A549 (cell line): ENCODE data around the gene TDRD9. TPM values are rescaled to one million over a fixed set of nuclear protein-coding genes. Genes with fewer than 3 reads are reported as not detected.

Experiments used
- ATAC-seq, 2 experiments: fragments of 200-7000 bp in 1 of 2; fragments of >200 bp in 1 of 2; cut with Nextera tagmentation in 1 of 2; cut with Tn5 transposase in 1 of 2; 3 replicates each; pipeline versions ENCODE4 v1.8.0 to v1.9.1; 2018 to 2020; ENCODE audit warnings: mild to moderate bottlenecking in 1 of 2, moderate library complexity in 1 of 2
- CTCF ChIA-PET: fragments of 300-600 bp; sonication (Branson Sonifier 250); formaldehyde crosslinking; extraction: SDS; loops from one replicate; lab custom pipeline; 2021; ENCODE audit warnings: antibody characterized with exemption, inconsistent platforms; lab: Yijun Ruan, JAX
- POLR2A ChIA-PET: fragments of 350-600 bp; formaldehyde crosslinking; extraction: SDS; loops from one replicate; lab custom pipeline; 2021; ENCODE audit warnings: antibody characterized with exemption, inconsistent platforms; lab: Yijun Ruan, JAX
- DNase-seq, 2 experiments: peaks; one replicate each; pipeline versions ENCODE4 v3.0.0 to v3.0.0-alpha.2; 2011 to 2016; ENCODE audit warnings: low read depth in 1 of 2, low spot score in 1 of 2
- FAIRE-seq: peaks from 2 replicates; lab custom pipeline; 2011; peaks lifted over from hg19 to GRCh38; lab: Jason Lieb, UNC
- H3K27ac ChIP-seq, 2 experiments: fragments of >200 bp; sonication (Bioruptor Twin); formaldehyde crosslinking; 3 replicates each; pipeline ENCODE4 v1.5.1; 2016 to 2017
- H3K4me1 ChIP-seq: fragments of >200 bp; sonication (Bioruptor Twin); formaldehyde crosslinking; 3 replicates; pipeline ENCODE4 v1.6.1; 2016
- H3K4me2 ChIP-seq: fragments of >200 bp; sonication (Bioruptor Twin); formaldehyde crosslinking; 3 replicates; pipeline ENCODE4 v1.6.1; 2016
- H3K4me3 ChIP-seq: fragments of >200 bp; sonication (Bioruptor Twin); formaldehyde crosslinking; 3 replicates; pipeline ENCODE4 v1.5.1; 2016
- H3K9me3 ChIP-seq: fragments of >200 bp; sonication (Bioruptor Twin); formaldehyde crosslinking; 3 replicates; pipeline ENCODE4 v1.6.1; 2016
- CEBPB ChIP-seq, 2 experiments: fragments of >200 bp in 1 of 2; sonication (Bioruptor Twin) in 1 of 2; formaldehyde crosslinking in 1 of 2; IDR thresholded peaks; 2 replicates each; pipeline ENCODE4 v1.6.1; 2012 to 2016
- CHD2 ChIP-seq: fragments of 150-350 bp; IDR thresholded peaks from 2 replicates; pipeline ENCODE4 v1.6.1; 2014; ENCODE audit warnings: low read length; ENCODE audit not compliant: partially characterized antibody
- EHF ChIP-seq: fragments of 250-450 bp; sonication (Bioruptor Pico); IDR thresholded peaks from 2 replicates; pipeline ENCODE4 v1.5.0; 2020; ENCODE audit warnings: mild to moderate bottlenecking
- ESRRA ChIP-seq: fragments of 150-350 bp; IDR thresholded peaks from 2 replicates; pipeline ENCODE4 v1.6.1; 2014; ENCODE audit warnings: mild to moderate bottlenecking, low read length, borderline replicate concordance
- FOSL2 ChIP-seq, 2 experiments: fragments of 450-650 bp in 1 of 2; fragments of >200 bp in 1 of 2; sonication (Bioruptor Twin) in 1 of 2; formaldehyde crosslinking; IDR thresholded peaks; 2 replicates each; pipeline versions ENCODE4 v1.5.0 to v1.6.1; 2016 to 2020; ENCODE audit warnings: mild to moderate bottlenecking in 1 of 2, moderate library complexity in 1 of 2
- HDAC2 ChIP-seq: fragments of 200-600 bp; sonication (generic); IDR thresholded peaks from 2 replicates; pipeline ENCODE4 v1.6.1; 2016
- HOXA7 ChIP-seq: fragments of 250-450 bp; sonication (Bioruptor Pico); IDR thresholded peaks from 2 replicates; pipeline ENCODE4 v1.5.0; 2020; ENCODE audit warnings: mild to moderate bottlenecking, moderate library complexity
- HOXB5 ChIP-seq: fragments of 250-450 bp; sonication (Bioruptor Pico); IDR thresholded peaks from 2 replicates; pipeline ENCODE4 v1.5.0; 2020; ENCODE audit warnings: mild to moderate bottlenecking, moderate library complexity
- JUNB ChIP-seq: fragments of >200 bp; sonication (Bioruptor Twin); formaldehyde crosslinking; IDR thresholded peaks from 2 replicates; pipeline ENCODE4 v1.6.1; 2016
- RAD21 ChIP-seq, 2 experiments: fragments of >200 bp in 1 of 2; sonication (Bioruptor Twin) in 1 of 2; formaldehyde crosslinking in 1 of 2; IDR thresholded peaks in 1 of 2; conservative IDR thresholded peaks in 1 of 2; 2 replicates in 1 of 2; 3 replicates in 1 of 2; pipeline ENCODE4 v1.6.1; 2012 to 2018; ENCODE audit warnings: inconsistent platforms in 1 of 2
- RFX5 ChIP-seq: fragments of 450-650 bp; IDR thresholded peaks from 2 replicates; pipeline ENCODE4 v1.7.1; 2014; ENCODE audit warnings: antibody characterized with exemption, mild to moderate bottlenecking, moderate library complexity
- SMC3 ChIP-seq: fragments of >200 bp; sonication (Bioruptor Twin); formaldehyde crosslinking; IDR thresholded peaks from 3 replicates; pipeline ENCODE4 v1.6.1; 2018; ENCODE audit warnings: inconsistent platforms
- SREBF2 ChIP-seq: fragments of 450-650 bp; IDR thresholded peaks from 2 replicates; pipeline ENCODE4 v1.6.1; 2014; ENCODE audit warnings: mild to moderate bottlenecking, moderate library complexity
- TP53 ChIP-seq: fragments of 250-450 bp; sonication (Bioruptor Pico); IDR thresholded peaks from 2 replicates; pipeline ENCODE4 v1.5.0; 2021; ENCODE audit warnings: mild to moderate bottlenecking, moderate library complexity
- ZC3H11A ChIP-seq: fragments of 450-650 bp; IDR thresholded peaks from 2 replicates; pipeline ENCODE4 v1.6.1; 2014; ENCODE audit warnings: antibody characterized with exemption, mild to moderate bottlenecking
- ZFP36 ChIP-seq: fragments of 450-650 bp; IDR thresholded peaks from 2 replicates; pipeline ENCODE4 v1.6.1; 2014; ENCODE audit warnings: borderline replicate concordance; ENCODE audit not compliant: partially characterized antibody
- ZNF302 ChIP-seq: fragments of 250-450 bp; sonication (Bioruptor Pico); IDR thresholded peaks from 2 replicates; pipeline ENCODE4 v1.9.0; 2021; ENCODE audit warnings: inconsistent platforms, mild to moderate bottlenecking, moderate library complexity
- WGBS: methylation state at CpG from one replicate; pipeline ENCODE4 v1.1.6; 2017; ENCODE audit errors: missing lambda C conversion rate; 5-methylcytosine and 5-hydroxymethylcytosine counted together
- polyA plus RNA-seq, 4 experiments: library from polyadenylated mRNA; depleted of rRNA in 3 of 4; stranded (reverse); fragments of >200 nt; fragmentation: RNase III in 1 of 4; extraction: RNeasy Plus Mini Kit Qiagen cat#74134 plus additional on column Dnase treatment in 1 of 4; gene quantifications; 2 replicates in 3 of 4; 3 replicates in 1 of 4; pipeline ENCODE4 v1.2.3, GENCODE V29; 2011 to 2017
- TF ChIP-seq, protein P1 (sequence below): fragments of >200 bp; sonication (Bioruptor Twin); formaldehyde crosslinking; IDR thresholded peaks from 3 replicates; pipeline ENCODE4 v1.5.1; 2016
- TF ChIP-seq, protein P2 (sequence below): fragments of 450-650 bp; IDR thresholded peaks from 2 replicates; pipeline ENCODE4 v1.6.1; 2014; ENCODE audit warnings: antibody characterized with exemption
- TF ChIP-seq, protein P3 (sequence below): fragments of 250-450 bp; sonication (Bioruptor Pico); IDR thresholded peaks from 2 replicates; pipeline ENCODE4 v1.5.0; 2020; ENCODE audit warnings: low read depth, mild to moderate bottlenecking, moderate library complexity
- TF ChIP-seq, protein P4 (sequence below): fragments of >200 bp; sonication (Bioruptor Twin); formaldehyde crosslinking; IDR thresholded peaks from 2 replicates; pipeline ENCODE4 v1.6.1; 2016

The TDRD9 gene
- polyA plus RNA-seq, 2 of the 4 experiments (the other 2 are of a cell fraction) = 0.04 TPM; not detected in 1

DNA sequence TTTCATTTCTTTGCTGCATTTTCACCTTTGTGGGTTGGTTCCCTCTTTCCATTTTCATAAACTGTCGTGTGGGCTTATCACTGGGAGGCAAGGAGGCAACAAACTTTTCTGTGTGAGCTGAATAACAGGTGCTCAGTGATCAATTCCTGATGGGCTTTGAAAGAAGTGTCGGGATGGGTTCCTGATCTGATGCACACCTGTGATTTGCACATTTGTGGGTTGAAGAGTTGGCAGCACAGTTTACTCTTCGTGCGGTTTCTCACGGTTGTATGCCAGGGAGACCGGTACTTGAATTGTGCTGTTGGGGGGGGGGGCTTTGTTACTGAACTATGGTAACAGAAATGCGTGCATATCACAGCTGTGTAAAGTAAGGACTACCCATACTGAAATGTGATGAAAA lies 141.3 kb downstream of the TDRD9 start (continued):
- no peak for TF ChIP-seq SREBF2

DNA sequence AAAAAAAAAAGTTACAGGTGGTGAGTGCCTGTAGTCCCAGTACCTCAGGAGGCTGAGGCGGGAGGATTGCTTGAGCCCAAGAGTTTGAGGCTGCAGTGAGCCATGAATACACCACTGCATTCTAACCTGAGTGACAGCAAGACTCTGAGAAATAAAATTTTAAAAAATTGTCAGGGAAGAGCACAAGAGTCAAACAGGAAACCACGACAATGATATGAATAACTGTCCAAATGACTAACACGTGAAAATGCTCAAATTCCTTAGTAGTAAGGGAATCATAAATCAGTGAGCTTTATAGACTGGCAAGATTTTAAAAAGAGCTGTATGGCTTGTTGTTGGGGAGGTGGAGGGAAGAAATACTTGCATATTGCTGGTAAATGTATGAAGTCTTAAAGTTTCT lies 144.3 kb downstream of the TDRD9 start:
- no peak overlapping the region for H3K27ac ChIP-seq
- TF ChIP-seq HOXA7 (CRISPR knock-in tag) = no peak
- TF ChIP-seq JUNB = no peak
- TF ChIP-seq ZNF302 (CRISPR knock-in tag) = no peak
- no peak for TF ChIP-seq ZFP36
- no peak for TF ChIP-seq TP53 (CRISPR knock-in tag)
- TF ChIP-seq RFX5 = no peak
- no peak for TF ChIP-seq CHD2
- TF ChIP-seq EHF (CRISPR knock-in tag) = no peak
- TF ChIP-seq HDAC2 = no peak
- TF ChIP-seq, protein P1, sequence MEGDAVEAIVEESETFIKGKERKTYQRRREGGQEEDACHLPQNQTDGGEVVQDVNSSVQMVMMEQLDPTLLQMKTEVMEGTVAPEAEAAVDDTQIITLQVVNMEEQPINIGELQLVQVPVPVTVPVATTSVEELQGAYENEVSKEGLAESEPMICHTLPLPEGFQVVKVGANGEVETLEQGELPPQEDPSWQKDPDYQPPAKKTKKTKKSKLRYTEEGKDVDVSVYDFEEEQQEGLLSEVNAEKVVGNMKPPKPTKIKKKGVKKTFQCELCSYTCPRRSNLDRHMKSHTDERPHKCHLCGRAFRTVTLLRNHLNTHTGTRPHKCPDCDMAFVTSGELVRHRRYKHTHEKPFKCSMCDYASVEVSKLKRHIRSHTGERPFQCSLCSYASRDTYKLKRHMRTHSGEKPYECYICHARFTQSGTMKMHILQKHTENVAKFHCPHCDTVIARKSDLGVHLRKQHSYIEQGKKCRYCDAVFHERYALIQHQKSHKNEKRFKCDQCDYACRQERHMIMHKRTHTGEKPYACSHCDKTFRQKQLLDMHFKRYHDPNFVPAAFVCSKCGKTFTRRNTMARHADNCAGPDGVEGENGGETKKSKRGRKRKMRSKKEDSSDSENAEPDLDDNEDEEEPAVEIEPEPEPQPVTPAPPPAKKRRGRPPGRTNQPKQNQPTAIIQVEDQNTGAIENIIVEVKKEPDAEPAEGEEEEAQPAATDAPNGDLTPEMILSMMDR = no peak
- TF ChIP-seq FOSL2 (IDR thresholded peaks at IDR 0.05) = no peak
- no peak for TF ChIP-seq FOSL2 (CRISPR knock-in tag; IDR thresholded peaks at IDR 0.05)
- TF ChIP-seq ZC3H11A = no peak
- TF ChIP-seq, all 56 proteins: peak for 0
- Histone ChIP-seq H3K9me3 (peaks cover 23% of the 10 kb centered on the region), H3K4me1 (no peaks in the 10 kb centered on the region), H3K4me3 (no peak overlapping the region), H3K4me2 (no peak overlapping the region)
- CTCF ChIA-PET = interaction anchor here (1.2 kb wide), 1 partner anchor 568 kb away, joined by 3 read pairs; no protein-coding TSS in a partner anchor
- POLR2A ChIA-PET = no interaction called here
- ATAC-seq = no peak
- DNase-seq = no peak
- WGBS = 21% methylated on average over 3 of the region's 3 CpGs
- no peak for FAIRE-seq

DNA sequence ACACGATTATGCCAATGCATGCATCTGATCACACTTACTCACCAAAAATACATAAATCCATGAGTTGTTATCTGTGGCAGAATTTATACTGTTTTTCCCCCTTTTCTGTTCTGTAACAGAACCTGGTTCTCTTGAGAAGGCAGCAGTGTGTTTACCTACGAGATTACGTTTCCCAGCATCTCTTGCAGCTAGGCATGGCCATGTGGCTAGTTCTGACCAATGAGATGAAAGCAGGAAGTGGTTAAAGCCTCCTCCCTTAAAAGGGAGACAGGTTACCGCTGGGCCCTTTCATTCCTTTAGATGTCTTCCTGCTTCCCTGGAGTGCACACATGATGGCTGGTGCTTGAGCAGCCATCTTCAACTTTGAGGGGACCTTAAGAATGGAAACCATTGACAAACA lies 145.5 kb downstream of the TDRD9 start:
- no peak overlapping the region for H3K4me3 ChIP-seq
- FAIRE-seq (no peak), ATAC-seq (no peak), DNase-seq (no peak)
- no peak overlapping the region for H3K27ac ChIP-seq
- TF ChIP-seq, protein P2, sequence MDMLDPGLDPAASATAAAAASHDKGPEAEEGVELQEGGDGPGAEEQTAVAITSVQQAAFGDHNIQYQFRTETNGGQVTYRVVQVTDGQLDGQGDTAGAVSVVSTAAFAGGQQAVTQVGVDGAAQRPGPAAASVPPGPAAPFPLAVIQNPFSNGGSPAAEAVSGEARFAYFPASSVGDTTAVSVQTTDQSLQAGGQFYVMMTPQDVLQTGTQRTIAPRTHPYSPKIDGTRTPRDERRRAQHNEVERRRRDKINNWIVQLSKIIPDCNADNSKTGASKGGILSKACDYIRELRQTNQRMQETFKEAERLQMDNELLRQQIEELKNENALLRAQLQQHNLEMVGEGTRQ = peak; percentile 46; the same call in 1 of the 2 replicates
- no peak for TF ChIP-seq RAD21 (conservative IDR thresholded peaks at IDR 0.05 in 1 of 2, IDR thresholded peaks at IDR 0.05 in 1 of 2)
- no peak overlapping the region for H3K4me2 ChIP-seq
- H3K4me1 ChIP-seq = no peaks in the 10 kb centered on the region
- POLR2A ChIA-PET = no interaction called here
- H3K9me3 ChIP-seq = peaks cover 18% of the 10 kb centered on the region
- 16% methylated on average over 4 of the region's 4 CpGs for WGBS
- CTCF ChIA-PET = interaction anchor here (0.9 kb wide), 1 partner anchor 13 kb away, joined by 3 read pairs; no protein-coding TSS in a partner anchor

DNA sequence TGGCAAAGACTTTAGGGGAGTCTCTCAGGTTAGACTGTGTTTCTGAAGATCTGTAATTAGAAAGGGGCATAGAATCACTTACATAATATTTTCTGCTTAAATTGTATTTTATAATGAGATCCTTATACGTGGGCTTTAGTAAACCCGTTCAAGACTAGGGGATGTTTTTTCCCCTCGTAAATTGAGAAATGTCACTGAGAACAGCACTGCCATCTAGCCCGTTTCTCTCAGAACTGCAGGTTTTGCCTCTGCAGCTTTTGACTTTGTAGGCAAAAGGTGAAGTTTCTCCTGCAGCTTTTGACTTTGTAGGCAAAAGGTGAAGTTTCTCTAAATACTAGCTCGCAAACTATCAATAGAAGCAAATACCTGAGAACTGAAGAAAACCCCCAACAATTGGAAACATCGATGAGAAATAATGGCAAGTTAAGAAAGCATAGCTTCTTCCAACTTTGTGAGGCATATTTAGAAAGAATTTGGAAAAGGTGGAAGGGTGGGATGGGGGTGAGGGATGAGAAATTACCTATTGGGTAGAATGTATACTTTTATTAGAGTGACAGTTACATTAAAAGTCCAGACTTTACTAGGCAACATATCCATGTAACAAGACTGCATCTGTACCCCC lies 147.4 kb downstream of the TDRD9 start:
- Histone ChIP-seq H3K4me1 (no peaks in the 10 kb centered on the region), H3K4me3 (no peak overlapping the region), H3K9me3 (peaks cover 18% of the 10 kb centered on the region), H3K27ac (no peak overlapping the region), H3K4me2 (no peak overlapping the region)
- ChIA-PET CTCF (interaction anchor here (0.7 to 6.1 kb wide), 9 partner anchors 10 to 566 kb away, joined by 3 to 112 read pairs (median 5); no protein-coding TSS in a partner anchor), POLR2A (no interaction called here)
- ATAC-seq = no peak
- TF ChIP-seq SMC3 (0 out of 3 replicates have a peak, but pooled peaks have one; percentile 14), RAD21 (conservative IDR thresholded peaks at IDR 0.05 in 1 of 2, IDR thresholded peaks at IDR 0.05 in 1 of 2) (peak; percentile 22 to 43; a peak in 2 of 5 replicates), ESRRA (no peak), HOXB5 (CRISPR knock-in tag) (no peak), CEBPB (IDR thresholded peaks at IDR 0.05) (no peak), HOXA7 (CRISPR knock-in tag) (no peak)
- TF ChIP-seq, protein P1 = peak; percentile 42
- TF ChIP-seq, protein P2 = no peak
- TF ChIP-seq, protein P3, sequence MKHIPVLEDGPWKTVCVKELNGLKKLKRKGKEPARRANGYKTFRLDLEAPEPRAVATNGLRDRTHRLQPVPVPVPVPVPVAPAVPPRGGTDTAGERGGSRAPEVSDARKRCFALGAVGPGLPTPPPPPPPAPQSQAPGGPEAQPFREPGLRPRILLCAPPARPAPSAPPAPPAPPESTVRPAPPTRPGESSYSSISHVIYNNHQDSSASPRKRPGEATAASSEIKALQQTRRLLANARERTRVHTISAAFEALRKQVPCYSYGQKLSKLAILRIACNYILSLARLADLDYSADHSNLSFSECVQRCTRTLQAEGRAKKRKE = no peak
- TF ChIP-seq, protein P4, sequence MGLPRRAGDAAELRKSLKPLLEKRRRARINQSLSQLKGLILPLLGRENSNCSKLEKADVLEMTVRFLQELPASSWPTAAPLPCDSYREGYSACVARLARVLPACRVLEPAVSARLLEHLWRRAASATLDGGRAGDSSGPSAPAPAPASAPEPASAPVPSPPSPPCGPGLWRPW = no peak
- 1% methylated on average over 6 of the region's 6 CpGs for WGBS
- FAIRE-seq = no peak
- no peak for DNase-seq
